Measurements from ENCODE around the gene ADAMTS8.

Gene ADAMTS8, protein sequence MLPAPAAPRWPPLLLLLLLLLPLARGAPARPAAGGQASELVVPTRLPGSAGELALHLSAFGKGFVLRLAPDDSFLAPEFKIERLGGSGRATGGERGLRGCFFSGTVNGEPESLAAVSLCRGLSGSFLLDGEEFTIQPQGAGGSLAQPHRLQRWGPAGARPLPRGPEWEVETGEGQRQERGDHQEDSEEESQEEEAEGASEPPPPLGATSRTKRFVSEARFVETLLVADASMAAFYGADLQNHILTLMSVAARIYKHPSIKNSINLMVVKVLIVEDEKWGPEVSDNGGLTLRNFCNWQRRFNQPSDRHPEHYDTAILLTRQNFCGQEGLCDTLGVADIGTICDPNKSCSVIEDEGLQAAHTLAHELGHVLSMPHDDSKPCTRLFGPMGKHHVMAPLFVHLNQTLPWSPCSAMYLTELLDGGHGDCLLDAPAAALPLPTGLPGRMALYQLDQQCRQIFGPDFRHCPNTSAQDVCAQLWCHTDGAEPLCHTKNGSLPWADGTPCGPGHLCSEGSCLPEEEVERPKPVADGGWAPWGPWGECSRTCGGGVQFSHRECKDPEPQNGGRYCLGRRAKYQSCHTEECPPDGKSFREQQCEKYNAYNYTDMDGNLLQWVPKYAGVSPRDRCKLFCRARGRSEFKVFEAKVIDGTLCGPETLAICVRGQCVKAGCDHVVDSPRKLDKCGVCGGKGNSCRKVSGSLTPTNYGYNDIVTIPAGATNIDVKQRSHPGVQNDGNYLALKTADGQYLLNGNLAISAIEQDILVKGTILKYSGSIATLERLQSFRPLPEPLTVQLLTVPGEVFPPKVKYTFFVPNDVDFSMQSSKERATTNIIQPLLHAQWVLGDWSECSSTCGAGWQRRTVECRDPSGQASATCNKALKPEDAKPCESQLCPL

GRCh38 chr11:130428316-130429119 lies at the start of gene ADAMTS8:
ADAMTS8 (minus strand) TSS chr11:130428609; CDS start chr11:130428286, 323 bp downstream.
- DNase-seq = no peak

DNA sequence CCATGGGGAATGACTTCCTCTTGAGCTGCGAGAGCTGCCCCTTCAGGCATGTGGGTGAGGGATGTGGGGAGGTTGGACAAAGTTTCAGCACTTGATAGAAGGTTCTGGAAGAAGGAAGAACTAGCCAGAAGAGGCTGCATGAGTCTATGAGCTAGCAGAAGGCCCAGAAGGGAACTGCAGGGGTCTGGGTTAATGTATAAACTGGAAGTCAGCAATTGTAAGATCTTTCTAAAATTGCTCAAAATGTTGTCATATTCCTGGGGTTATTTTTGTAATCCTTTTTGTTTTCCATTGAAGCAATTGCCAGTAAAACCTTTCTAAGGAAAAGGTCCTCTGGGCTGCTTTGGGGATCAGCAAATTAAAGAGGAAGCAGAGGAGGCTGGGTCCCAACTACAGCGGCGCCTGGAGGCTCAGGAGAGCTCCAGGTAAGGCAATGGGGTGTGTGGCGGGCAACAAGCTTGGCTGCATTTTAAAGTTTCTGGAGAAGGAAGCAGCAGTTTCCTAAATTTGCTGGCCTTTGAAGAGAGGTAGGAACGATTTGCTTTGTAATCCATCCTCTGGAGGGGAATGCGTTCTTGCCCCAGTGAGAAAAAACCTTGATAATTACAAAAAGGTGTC lies 49.3 kb upstream of the ADAMTS8 start:
- no peak for DNase-seq

- no peak for DNase-seq
Measured at GRCh38 chr11:130476922-130477491, 48.6 kb upstream of the ADAMTS8 start.

DNA sequence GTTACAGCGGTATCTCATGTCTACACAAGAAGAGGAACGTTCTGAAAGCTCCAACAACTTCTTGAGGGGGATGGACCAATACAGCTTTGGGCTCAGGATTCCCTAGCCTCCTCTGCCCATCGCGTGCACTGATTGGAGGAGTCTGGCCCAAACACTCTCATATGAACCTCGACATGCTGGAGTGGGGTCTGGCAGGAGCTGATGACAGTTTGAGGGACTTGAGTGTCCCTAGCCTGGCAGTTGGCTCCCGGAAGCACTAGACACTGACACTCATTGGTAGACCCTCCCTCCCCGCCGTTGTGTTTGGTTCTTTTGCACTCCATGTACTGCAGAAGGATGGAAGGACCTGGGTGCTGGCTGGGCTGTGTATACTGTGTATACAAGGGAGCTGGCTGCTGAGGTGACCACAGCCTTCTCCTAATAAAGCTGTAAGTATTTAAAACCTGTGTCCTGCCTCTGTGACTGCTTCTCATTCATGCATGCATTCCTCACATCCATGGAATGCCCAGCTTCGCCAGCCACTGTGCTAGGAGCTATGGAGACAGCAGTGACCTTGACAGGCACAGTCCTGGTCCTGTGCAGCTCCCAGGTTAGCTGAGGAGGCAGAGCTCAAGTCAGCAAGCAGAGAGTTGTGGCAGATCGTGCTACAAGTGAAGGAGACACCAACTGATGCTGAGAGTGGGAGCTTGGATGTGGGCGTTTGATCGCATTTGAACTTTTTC lies 48.0 kb upstream of the ADAMTS8 start:
- no peak for DNase-seq

GRCh38 chr11:130475426-130476053 lies 47.1 kb upstream of the ADAMTS8 start:
- no peak for DNase-seq

GRCh38 chr11:130474637-130475400 lies 46.4 kb upstream of the ADAMTS8 start:
- DNase-seq = no peak

DNA sequence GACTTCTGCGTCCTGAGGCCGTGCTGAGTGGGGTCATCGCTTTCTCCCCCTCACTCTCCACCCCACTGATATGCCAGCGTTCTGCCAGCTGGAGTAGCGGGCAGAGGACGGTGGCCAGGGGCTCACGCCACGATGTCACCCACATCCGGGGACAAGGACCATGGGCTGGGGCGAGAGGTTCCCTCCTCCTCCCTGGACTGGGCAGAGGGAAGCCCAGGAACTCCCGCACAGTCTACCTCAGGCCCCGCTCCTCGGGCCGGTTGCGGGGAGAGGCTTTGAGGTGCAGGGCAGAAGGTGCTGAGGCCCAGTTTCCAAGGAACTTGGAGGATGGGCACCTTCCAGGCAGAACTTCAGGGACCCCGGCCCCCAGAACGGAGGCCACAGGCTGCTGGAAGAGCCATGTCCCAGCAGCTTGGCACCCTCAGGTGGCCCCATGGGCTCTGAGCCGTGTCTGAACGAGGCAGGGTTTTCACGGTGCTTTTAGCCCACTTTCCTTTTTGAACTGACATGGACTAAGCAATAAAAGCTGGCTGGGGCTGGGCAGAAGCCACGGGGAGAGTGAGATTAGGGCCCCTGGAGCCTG lies 45.5 kb upstream of the ADAMTS8 start:
- no peak for DNase-seq

DNA sequence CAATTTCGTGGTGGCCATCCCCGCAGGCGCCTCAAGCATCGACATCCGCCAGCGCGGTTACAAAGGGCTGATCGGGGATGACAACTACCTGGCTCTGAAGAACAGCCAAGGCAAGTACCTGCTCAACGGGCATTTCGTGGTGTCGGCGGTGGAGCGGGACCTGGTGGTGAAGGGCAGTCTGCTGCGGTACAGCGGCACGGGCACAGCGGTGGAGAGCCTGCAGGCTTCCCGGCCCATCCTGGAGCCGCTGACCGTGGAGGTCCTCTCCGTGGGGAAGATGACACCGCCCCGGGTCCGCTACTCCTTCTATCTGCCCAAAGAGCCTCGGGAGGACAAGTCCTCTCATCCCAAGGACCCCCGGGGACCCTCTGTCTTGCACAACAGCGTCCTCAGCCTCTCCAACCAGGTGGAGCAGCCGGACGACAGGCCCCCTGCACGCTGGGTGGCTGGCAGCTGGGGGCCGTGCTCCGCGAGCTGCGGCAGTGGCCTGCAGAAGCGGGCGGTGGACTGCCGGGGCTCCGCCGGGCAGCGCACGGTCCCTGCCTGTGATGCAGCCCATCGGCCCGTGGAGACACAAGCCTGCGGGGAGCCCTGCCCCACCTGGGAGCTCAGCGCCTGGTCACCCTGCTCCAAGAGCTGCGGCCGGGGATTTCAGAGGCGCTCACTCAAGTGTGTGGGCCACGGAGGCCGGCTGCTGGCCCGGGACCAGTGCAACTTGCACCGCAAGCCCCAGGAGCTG lies 44.8 kb upstream of the ADAMTS8 start:
- DNase-seq = no peak

- DNase-seq = no peak
Measured at GRCh38 chr11:130472434-130472961, 44.1 kb upstream of the ADAMTS8 start.

GRCh38 chr11:130471731-130472433 lies 43.5 kb upstream of the ADAMTS8 start:
- DNase-seq = no peak

- DNase-seq = no peak
Measured at GRCh38 chr11:130470832-130471706, 42.7 kb upstream of the ADAMTS8 start.

DNA sequence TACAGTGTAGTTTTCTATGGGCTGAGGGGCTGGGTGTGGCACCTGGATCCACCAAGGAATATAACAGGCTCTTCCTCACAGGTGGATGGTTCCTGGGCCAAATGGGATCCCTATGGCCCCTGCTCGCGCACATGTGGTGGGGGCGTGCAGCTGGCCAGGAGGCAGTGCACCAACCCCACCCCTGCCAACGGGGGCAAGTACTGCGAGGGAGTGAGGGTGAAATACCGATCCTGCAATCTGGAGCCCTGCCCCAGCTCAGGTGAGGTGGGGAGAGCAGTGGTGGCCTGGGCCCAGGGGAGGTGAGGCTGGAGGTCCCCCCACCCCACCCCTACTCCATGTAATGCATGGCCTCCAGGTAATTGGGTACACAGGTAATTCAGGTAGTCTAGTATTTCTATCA lies 40.8 kb upstream of the ADAMTS8 start:
- no peak for DNase-seq

- no peak for DNase-seq
Measured at GRCh38 chr11:130467116-130467900, 38.9 kb upstream of the ADAMTS8 start.

DNA sequence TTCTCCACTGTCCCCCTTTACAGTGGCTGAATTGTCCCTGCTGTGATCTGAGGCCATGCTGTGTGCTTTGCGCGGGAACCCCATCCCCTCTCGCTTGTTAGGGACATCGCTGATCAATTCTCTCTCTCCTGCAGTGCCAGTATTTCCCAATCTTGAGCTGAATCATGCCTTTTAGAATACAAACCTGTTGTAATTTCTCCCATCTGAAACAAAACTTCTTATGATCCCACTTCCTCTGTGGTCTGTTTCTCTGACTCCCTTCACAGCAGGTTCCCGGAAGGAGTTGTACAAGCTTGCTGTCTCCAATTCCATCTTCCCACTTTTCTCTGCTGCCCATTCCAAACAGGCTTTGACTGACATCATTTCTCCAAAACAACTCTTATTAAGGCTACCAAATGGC lies 36.9 kb upstream of the ADAMTS8 start:
- no peak for DNase-seq

DNA sequence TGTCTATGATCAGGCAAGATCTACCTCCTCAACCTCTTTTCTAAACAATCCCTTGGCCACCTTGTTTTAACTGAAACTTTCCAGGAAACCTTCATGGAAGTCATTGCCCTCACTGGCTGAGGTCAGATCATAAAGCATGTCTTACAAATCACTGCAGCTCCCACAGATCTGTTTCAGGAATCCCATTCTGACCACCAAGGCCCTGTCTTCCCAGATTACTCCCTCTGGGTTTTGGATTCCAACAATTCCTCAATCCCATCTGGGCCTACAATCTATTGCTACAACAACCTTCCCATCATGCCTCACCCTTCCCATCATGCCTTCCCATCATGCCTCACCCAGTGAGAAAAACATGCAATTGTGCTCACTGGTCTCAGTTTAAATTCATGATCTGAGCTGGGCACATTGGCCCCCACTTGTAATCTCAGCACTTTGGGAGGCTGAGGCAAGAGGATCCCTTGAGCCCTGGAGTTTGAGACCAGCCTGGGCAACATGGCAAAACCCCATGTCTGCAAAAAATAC lies 35.9 kb upstream of the ADAMTS8 start:
- DNase-seq = no peak

GRCh38 chr11:130462931-130463330 lies 34.5 kb upstream of the ADAMTS8 start:
- DNase-seq = no peak
